Brain microvascular endothelial cell (primary cell): Measurements from ENCODE around the gene CHTF18.

Source experiments
- DNase-seq: peaks from one replicate; pipeline ENCODE4 v3.0.0-alpha.2; 2020
- H3K27ac ChIP-seq: fragments of 250-450 bp; sonication (Bioruptor Pico); 2 replicates; pipeline ENCODE4 v1.5.1; 2020; ENCODE audit warnings: mild to moderate bottlenecking, moderate library complexity
- H3K27me3 ChIP-seq: fragments of 250-450 bp; sonication (Bioruptor Pico); replicated peaks from 2 replicates; pipeline ENCODE4 v1.5.1; 2020; ENCODE audit warnings: mild to moderate bottlenecking
- H3K36me3 ChIP-seq: fragments of 250-450 bp; sonication (Bioruptor Pico); replicated peaks from 2 replicates; pipeline ENCODE4 v1.5.1; 2020; ENCODE audit warnings: mild to moderate bottlenecking
- H3K4me3 ChIP-seq: 2 replicates; pipeline ENCODE4 v1.5.1; 2011; ENCODE audit warnings: low read depth, mild to moderate bottlenecking, control low read depth, low read length, moderate library complexity
- CTCF ChIP-seq: IDR thresholded peaks from 2 replicates; pipeline ENCODE4 v1.5.1; 2011; ENCODE audit warnings: low read depth, mild to moderate bottlenecking, moderate library complexity, low read length, control low read depth, inconsistent platforms; ENCODE audit errors: missing control alignments
- in situ Hi-C: cut with HindIII; loops from 2 replicates; pipeline ENCODE4 v1.10.0; 2017; ENCODE audit warnings: low sequenced_read_pairs, low pct_ligation_motif_present

The CHTF18 gene

DNA sequence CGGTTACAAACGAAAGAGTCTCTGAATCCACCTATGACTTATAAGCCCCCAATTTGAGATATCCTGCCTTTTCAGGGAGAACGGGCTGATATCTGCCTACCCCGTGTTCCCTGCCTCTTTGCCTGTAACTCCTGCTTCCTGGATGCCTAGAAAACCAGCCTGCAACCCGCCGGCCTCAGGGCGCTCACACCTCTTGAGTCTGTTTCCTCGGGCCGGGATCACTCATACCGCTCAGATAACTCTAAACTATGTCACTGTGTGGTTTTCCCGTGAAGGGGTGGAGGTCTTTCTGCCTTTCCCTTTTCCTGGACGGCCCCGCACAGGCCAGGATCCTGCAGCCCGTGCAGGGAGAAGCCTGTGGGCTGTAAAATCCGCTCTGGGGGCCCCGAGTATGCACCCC, 10.6 kb upstream of the CHTF18 start:
- Histone ChIP-seq H3K27me3 (no peaks in the 10 kb centered on the region), H3K4me3 (no peak overlapping the region), H3K27ac (no peak overlapping the region), H3K36me3 (no peaks in the 10 kb centered on the region)
- in situ Hi-C loops, result no loop called here
- no peak for DNase-seq
- TF ChIP-seq CTCF, result no peak

- no peak for TF ChIP-seq CTCF
- H3K4me3 ChIP-seq, result no peak overlapping the region
- in situ Hi-C loops, result no loop called here
- H3K27me3 ChIP-seq, result no peaks in the 10 kb centered on the region
- no peak for DNase-seq
- no peak overlapping the region for H3K27ac ChIP-seq
- no peaks in the 10 kb centered on the region for H3K36me3 ChIP-seq
Observed at GRCh38 chr16:778447-778846, 10.0 kb upstream of the CHTF18 start.

DNA sequence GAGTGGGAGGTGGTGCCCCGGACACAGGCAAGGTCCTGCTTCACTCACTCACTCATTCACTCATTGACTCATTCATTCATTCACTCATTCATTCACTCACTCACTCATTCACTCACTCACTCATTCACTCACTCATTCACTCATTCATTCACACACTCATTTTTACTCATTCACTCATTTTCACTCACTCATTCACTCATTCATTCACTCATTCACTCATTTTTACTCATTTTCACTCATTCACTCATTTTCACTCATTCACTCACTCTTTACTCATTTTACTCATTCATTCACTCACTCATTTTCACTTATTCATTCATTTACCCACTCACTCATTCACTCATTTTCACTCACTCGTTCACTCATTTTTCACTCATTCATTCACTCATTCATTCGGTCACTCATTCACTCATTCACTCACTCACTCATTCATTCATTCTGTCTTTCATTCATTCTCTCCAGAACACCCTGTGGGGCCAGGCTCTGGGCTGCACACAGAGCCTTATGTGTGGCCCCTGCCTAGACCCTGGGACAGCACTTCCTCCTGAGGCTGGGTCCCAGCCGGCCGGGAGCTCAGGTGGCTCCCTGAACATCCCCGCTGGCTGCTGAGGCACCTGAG, 9.4 kb upstream of the CHTF18 start:
- no peak for DNase-seq
- Histone ChIP-seq H3K27me3 (no peaks in the 10 kb centered on the region), H3K27ac (no peak overlapping the region), H3K4me3 (no peak overlapping the region), H3K36me3 (no peaks in the 10 kb centered on the region)
- TF ChIP-seq CTCF, result no peak
- in situ Hi-C loops, result no loop called here

DNA sequence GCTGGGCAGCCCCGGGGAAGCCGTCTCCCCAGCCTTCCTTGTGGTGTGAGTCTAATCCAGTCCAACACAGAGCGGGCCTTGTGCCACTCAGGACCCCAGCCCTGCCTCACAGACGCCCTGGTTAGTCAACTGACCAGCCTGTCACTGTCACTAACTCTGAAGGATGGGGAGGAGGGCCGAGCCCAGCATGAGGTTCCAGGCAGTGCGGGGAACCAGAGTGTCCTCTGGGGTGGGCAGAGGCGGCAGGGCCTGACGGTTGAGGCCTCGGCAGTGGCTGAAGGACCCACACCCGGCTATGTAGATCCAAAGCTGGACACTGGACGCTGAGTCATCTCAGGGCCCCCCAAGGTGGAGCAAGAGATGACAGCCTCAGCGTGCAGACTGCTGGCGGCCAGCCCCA, 8.9 kb upstream of the CHTF18 start:
- H3K27ac ChIP-seq, result no peak overlapping the region
- in situ Hi-C loops, result no loop called here
- no peak for DNase-seq
- no peaks in the 10 kb centered on the region for H3K27me3 ChIP-seq
- H3K36me3 ChIP-seq, result no peaks in the 10 kb centered on the region
- H3K4me3 ChIP-seq, result no peak overlapping the region
- TF ChIP-seq CTCF, result no peak

GRCh38 chr16:780296-780695, 8.1 kb upstream of the CHTF18 start:
- no peak for TF ChIP-seq CTCF
- Histone ChIP-seq H3K27ac (no peak overlapping the region), H3K27me3 (no peaks in the 10 kb centered on the region), H3K36me3 (peaks cover under 1% of the 10 kb centered on the region), H3K4me3 (no peak overlapping the region)
- no peak for DNase-seq
- in situ Hi-C loops, result no loop called here

GRCh38 chr16:781346-782010, 6.9 kb upstream of the CHTF18 start:
- peaks cover 12% of the 10 kb centered on the region for H3K36me3 ChIP-seq
- in situ Hi-C loops, result no loop called here
- no peak for TF ChIP-seq CTCF
- no peak overlapping the region for H3K27ac ChIP-seq
- H3K27me3 ChIP-seq, result no peaks in the 10 kb centered on the region
- H3K4me3 ChIP-seq, result no peak overlapping the region
- no peak for DNase-seq
